ENCODE measurements around the gene SPP1.

SPP1 gene

DNA sequence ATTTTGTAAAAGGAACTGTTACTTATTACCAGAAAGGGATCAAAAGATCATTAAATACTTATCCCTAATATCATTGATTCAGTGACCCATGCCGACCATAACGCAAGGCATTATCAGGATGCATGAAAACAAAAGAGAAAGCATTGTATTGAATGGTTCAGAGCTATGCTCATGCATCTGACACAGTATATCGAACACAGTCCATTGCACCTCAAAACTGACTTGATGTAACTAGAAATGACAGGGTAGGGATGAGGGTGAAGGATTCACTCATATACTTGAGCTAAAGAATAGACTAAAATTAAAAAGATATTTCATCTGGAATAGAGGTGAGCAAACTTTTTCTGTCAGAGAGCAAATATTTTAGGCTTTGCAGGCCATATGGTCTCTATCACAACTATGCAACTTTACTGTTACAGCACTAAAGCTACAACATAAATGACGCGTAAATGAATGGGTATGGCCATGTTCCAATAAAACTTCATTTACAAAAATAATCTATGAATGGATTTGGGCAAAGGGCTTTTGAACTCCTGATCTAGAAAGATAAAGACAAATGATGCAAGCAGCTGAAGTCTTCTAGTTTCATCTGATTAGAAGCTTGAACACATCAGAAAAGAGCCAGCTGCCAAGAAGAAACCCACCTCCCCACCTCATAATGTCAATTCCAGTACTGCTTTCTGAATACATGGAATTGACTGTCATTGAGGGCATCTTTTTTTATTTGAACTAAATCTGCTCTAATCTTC is 12.9 kb upstream of the SPP1 start:
- no peak for ATAC-seq (ENCODE audit: insufficient read depth, low read depth)

DNA sequence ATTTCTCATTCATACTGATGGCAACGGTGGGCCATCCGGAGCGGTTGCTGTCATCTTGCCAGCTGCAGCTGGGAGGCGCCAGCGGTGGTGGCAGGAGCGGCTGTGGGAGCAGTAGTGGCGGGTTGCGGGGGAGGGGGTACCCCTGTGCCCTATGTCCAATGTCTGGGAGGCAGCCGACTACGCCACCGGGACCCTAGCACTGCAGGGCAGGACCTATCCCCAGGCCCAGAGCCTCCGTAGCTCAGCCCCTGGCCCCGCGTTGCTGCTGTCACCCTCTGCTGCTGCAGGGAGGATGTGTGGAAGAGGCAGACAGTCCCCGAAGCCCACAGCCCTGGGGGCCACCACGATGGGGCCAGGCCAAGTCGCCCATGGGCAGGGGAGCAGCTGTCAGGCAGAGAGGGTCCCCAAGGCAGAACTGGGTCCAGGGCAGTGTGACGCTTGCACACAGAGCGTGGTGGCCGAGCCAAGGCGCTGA is 10.0 kb upstream of the SPP1 start:
- no peak for DNase-seq

More for the DNA sequence above, 12.9 kb upstream of the SPP1 start:
- H3K4me3 ChIP-seq (ENCODE audit: low read depth in 1 of 2, low read length in 2 of 2): no peak overlapping the region
- H3K27me3 ChIP-seq (ENCODE audit: insufficient read depth, low read length, poor library complexity): peaks cover 6% of the 10 kb centered on the region
- no peak overlapping the region for H2AFZ ChIP-seq (ENCODE audit: low read depth, low read length)
- H3K79me2 ChIP-seq (ENCODE audit: insufficient read depth, low read length): no peaks in the 10 kb centered on the region
- DNase-seq: no peak
- TF ChIP-seq, protein P1, sequence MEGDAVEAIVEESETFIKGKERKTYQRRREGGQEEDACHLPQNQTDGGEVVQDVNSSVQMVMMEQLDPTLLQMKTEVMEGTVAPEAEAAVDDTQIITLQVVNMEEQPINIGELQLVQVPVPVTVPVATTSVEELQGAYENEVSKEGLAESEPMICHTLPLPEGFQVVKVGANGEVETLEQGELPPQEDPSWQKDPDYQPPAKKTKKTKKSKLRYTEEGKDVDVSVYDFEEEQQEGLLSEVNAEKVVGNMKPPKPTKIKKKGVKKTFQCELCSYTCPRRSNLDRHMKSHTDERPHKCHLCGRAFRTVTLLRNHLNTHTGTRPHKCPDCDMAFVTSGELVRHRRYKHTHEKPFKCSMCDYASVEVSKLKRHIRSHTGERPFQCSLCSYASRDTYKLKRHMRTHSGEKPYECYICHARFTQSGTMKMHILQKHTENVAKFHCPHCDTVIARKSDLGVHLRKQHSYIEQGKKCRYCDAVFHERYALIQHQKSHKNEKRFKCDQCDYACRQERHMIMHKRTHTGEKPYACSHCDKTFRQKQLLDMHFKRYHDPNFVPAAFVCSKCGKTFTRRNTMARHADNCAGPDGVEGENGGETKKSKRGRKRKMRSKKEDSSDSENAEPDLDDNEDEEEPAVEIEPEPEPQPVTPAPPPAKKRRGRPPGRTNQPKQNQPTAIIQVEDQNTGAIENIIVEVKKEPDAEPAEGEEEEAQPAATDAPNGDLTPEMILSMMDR (IDR thresholded peaks at IDR 0.05; ENCODE audit: borderline replicate concordance, extremely low read depth, low read length, poor library complexity, severe bottlenecking): no peak
- TF ChIP-seq EZH2 (IDR thresholded peaks at IDR 0.05; ENCODE audit: borderline replicate concordance, low read depth, low read length, severe bottlenecking): no peak
- H3K9me3 ChIP-seq (ENCODE audit: insufficient read depth, low read length, severe bottlenecking): no peaks in the 10 kb centered on the region
- no peak overlapping the region for H3K4me2 ChIP-seq (ENCODE audit: insufficient read depth, low read length)
- no peak overlapping the region for H3K9ac ChIP-seq (ENCODE audit: low read depth, low read length)
- H3K4me1 ChIP-seq (ENCODE audit: insufficient read depth, low read length): no peaks in the 10 kb centered on the region
- H3K27ac ChIP-seq (ENCODE audit: low read length): no peak overlapping the region
- no peaks in the 10 kb centered on the region for H3K36me3 ChIP-seq (ENCODE audit: insufficient read depth, low read length)
- no peaks in the 10 kb centered on the region for H4K20me1 ChIP-seq (ENCODE audit: insufficient read depth, low read length)

DNA sequence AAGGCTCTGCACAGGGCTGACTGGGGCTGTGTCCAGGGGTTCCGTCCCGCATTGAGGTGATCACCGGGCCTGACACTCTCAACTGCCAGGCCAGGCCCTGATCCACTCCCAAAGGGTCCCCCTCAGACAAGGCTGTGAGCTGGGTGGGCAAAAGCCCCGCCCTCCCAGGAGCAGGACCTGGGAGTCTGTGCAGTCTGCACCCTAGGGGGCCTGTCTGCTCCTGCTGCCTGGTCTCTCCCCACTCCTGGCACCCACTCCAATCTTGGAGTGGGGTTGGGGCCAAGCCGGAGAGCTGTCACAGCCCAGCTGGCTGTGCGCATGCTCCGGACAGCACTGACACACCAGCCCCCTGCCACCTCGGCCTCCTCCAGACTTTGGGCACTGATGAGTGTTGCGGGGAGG is 9.4 kb upstream of the SPP1 start:
- H3K36me3 ChIP-seq (ENCODE audit: insufficient read depth, low read length): no peaks in the 10 kb centered on the region
- no peak for ATAC-seq (ENCODE audit: insufficient read depth, low read depth)
- no peaks in the 10 kb centered on the region for H3K9me3 ChIP-seq (ENCODE audit: insufficient read depth, low read length, severe bottlenecking)
- 0 out of 2 replicates have a peak, but pooled peaks cover 3% of the 10 kb centered on the region for H3K4me1 ChIP-seq (ENCODE audit: insufficient read depth, low read length)
- TF ChIP-seq, protein P1 (IDR thresholded peaks at IDR 0.05; ENCODE audit: borderline replicate concordance, extremely low read depth, low read length, poor library complexity, severe bottlenecking): no peak
- TF ChIP-seq EZH2 (IDR thresholded peaks at IDR 0.05; ENCODE audit: borderline replicate concordance, low read depth, low read length, severe bottlenecking): no peak
- H3K27me3 ChIP-seq (ENCODE audit: insufficient read depth, low read length, poor library complexity): peaks cover 13% of the 10 kb centered on the region
- H3K4me3 ChIP-seq (ENCODE audit: low read depth in 1 of 2, low read length in 2 of 2): no peak overlapping the region
- no peak overlapping the region for H2AFZ ChIP-seq (ENCODE audit: low read depth, low read length)
- DNase-seq: no peak
- no peak overlapping the region for H3K9ac ChIP-seq (ENCODE audit: low read depth, low read length)
- no peak overlapping the region for H3K27ac ChIP-seq (ENCODE audit: low read length)
- H3K4me2 ChIP-seq (ENCODE audit: insufficient read depth, low read length): no peak overlapping the region
- no peaks in the 10 kb centered on the region for H4K20me1 ChIP-seq (ENCODE audit: insufficient read depth, low read length)
- no peaks in the 10 kb centered on the region for H3K79me2 ChIP-seq (ENCODE audit: insufficient read depth, low read length)

More for the DNA sequence above, 10.0 kb upstream of the SPP1 start:
- no peak overlapping the region for H2AFZ ChIP-seq (ENCODE audit: low read depth, low read length)
- H3K9me3 ChIP-seq (ENCODE audit: insufficient read depth, low read length, severe bottlenecking): no peaks in the 10 kb centered on the region
- no peaks in the 10 kb centered on the region for H3K36me3 ChIP-seq (ENCODE audit: insufficient read depth, low read length)
- H4K20me1 ChIP-seq (ENCODE audit: insufficient read depth, low read length): no peaks in the 10 kb centered on the region
- H3K27ac ChIP-seq (ENCODE audit: low read length): no peak overlapping the region
- H3K79me2 ChIP-seq (ENCODE audit: insufficient read depth, low read length): no peaks in the 10 kb centered on the region
- no peak for ATAC-seq (ENCODE audit: insufficient read depth, low read depth)
- 0 out of 2 replicates have a peak, but pooled peaks cover 3% of the 10 kb centered on the region for H3K4me1 ChIP-seq (ENCODE audit: insufficient read depth, low read length)
- H3K4me3 ChIP-seq (ENCODE audit: low read depth in 1 of 2, low read length in 2 of 2): no peak overlapping the region
- no peak overlapping the region for H3K4me2 ChIP-seq (ENCODE audit: insufficient read depth, low read length)
- TF ChIP-seq, protein P1 (IDR thresholded peaks at IDR 0.05; ENCODE audit: borderline replicate concordance, extremely low read depth, low read length, poor library complexity, severe bottlenecking): no peak
- no peak for TF ChIP-seq EZH2 (IDR thresholded peaks at IDR 0.05; ENCODE audit: borderline replicate concordance, low read depth, low read length, severe bottlenecking)
- H3K9ac ChIP-seq (ENCODE audit: low read depth, low read length): no peak overlapping the region
- peaks cover 13% of the 10 kb centered on the region for H3K27me3 ChIP-seq (ENCODE audit: insufficient read depth, low read length, poor library complexity)
